GM12891 (cell line): ENCODE results near the gene EEF2K.

ENCODE experiments used
- DNase-seq: peaks from one replicate; pipeline ENCODE4 v3.0.0; 2011; ENCODE audit warnings: low spot score; ENCODE audit not compliant: insufficient read length
- FAIRE-seq: peaks from 2 replicates; lab custom pipeline; 2011; peaks lifted over from hg19 to GRCh38; lab: Jason Lieb, UNC
- PAX5 ChIP-seq: IDR thresholded peaks from 2 replicates; pipeline ENCODE4 v1.6.1; 2011; ENCODE audit warnings: low read length, moderate library complexity, mild to moderate bottlenecking; ENCODE audit not compliant: insufficient read depth, severe bottlenecking
- POLR2A ChIP-seq: IDR thresholded peaks from 2 replicates; pipeline ENCODE4 v1.6.1; 2011; ENCODE audit warnings: low read depth, low read length, control low read depth
- POLR2AphosphoS5 ChIP-seq: IDR thresholded peaks from 2 replicates; pipeline ENCODE4 v1.6.1; 2011; ENCODE audit warnings: low read depth, low read length, control low read depth
- POU2F2 ChIP-seq: IDR thresholded peaks from 2 replicates; pipeline ENCODE4 v1.6.1; 2011; ENCODE audit warnings: low read depth, mild to moderate bottlenecking, control low read depth, low read length, moderate library complexity
- SPI1 ChIP-seq: IDR thresholded peaks from 2 replicates; pipeline ENCODE4 v1.6.1; 2011; ENCODE audit warnings: low read depth, low read length, control low read depth
- TAF1 ChIP-seq: IDR thresholded peaks from 2 replicates; pipeline ENCODE4 v1.6.1; 2011; ENCODE audit warnings: low read depth, low read length, control low read depth

EEF2K gene

DNA sequence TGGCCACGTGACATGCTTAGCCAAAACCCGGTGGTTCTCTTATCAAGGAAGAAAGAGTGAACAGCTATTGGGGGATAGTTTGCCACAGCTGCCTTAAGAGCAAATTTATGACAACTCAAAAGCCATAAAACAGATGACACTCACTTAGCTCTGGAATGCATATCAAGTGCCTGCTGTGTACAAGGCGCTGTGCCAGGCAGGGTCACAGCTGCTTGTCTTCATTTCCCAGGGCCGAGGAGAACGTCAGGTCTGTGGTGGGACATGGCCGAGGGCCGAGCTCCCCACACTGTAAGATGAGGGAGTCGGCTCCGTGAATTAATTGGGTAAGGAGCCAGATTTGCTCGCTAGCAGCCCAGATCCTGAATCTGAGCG lies 14.0 kb downstream of the EEF2K start:
- TF ChIP-seq POLR2AphosphoS5 = no peak
- no peak for TF ChIP-seq POU2F2
- TF ChIP-seq SPI1 = no peak
- TF ChIP-seq PAX5 = no peak
- no peak for TF ChIP-seq TAF1
- no peak for TF ChIP-seq POLR2A
- FAIRE-seq (no peak), DNase-seq (no peak)

DNA sequence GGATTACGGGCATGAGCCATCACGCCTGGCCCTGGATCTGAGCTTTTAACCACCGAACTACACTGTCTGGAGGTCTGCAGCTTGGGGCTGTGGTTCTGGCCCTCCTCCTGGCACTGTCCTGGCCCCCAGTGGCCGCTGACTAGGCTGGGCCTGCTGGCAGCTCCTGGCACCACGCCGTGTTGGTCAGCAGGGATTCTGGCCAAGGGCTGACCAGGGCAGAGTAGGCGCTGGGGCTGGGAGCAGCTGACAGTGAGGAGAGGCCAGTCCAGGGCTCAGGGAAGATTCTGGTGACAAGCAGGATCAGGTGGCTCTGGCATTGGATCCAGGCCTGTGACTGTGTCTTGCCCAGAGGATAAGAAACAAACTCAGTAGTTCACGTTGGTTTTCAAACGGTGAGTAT lies 14.6 kb downstream of the EEF2K start:
- FAIRE-seq (no peak), DNase-seq (no peak)
- TF ChIP-seq PAX5 (no peak), SPI1 (no peak), POLR2AphosphoS5 (no peak), TAF1 (no peak), POLR2A (no peak), POU2F2 (no peak)

DNA sequence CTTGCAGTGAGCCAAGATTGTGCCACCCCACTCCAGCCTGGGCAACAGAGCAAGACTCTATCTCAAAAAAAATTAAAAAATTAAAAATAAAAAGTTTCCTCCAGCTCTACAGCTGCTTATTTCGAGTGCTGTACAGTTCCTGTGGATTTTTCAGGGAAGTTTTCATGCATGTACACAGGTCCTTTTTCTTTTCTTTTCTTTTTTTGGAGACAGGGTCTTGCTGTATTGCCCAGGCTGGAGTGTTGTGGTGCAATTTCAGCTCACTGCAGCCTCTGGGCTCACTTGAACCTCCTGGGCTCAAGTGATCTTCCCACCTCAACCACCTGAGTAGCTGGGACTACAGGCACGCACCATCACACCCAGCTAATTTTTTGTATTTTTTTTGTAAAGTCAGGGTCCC lies 15.9 kb downstream of the EEF2K start:
- TF ChIP-seq SPI1 = no peak
- TF ChIP-seq POU2F2 = no peak
- TF ChIP-seq POLR2AphosphoS5 = no peak
- TF ChIP-seq POLR2A = no peak
- TF ChIP-seq PAX5 = no peak
- TF ChIP-seq TAF1 = no peak
- DNase-seq (no peak), FAIRE-seq (no peak)

DNA sequence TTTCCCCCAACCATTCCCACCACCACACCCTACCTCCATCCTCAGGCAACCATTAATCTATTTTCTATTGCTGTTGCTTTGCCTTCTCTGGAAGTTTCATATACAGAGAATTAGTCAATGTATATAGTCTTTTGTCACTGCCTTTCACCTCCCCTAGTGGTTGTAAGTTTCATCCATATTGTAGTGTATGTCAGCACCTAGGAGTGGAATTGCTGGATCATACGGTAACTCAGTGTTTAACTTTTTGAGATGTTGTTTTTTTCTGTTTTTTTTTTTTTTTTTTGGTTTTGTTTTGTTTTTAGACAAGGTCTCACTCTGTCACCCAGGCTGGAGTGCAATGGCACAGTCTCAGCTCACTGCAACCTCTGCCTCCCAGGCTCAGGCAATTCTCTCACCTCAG lies 16.9 kb downstream of the EEF2K start:
- TF ChIP-seq POLR2A (no peak), SPI1 (no peak), POU2F2 (no peak), TAF1 (no peak), PAX5 (no peak), POLR2AphosphoS5 (no peak)
- DNase-seq (no peak), FAIRE-seq (no peak)

DNA sequence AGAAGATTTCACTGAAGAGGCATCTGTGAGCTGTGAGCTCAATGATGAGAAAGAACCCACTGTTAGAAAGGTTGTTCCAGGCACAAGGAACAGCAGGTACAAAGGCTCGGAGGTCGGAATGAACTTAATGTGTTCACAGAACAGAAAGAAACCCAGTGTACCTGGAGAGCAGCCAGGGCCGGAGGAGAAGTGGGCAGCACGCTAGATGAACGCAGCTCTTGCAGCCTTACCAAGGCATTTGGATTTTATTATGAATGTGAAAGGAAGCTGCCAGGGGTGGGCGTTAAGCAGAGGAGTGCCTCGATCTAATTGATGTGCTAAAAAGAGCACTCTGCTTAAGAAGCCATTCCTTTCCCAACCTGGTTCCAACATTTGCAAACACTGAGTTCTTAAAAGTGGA lies 19.0 kb downstream of the EEF2K start:
- DNase-seq (no peak), FAIRE-seq (no peak)
- no peak for TF ChIP-seq POLR2AphosphoS5

DNA sequence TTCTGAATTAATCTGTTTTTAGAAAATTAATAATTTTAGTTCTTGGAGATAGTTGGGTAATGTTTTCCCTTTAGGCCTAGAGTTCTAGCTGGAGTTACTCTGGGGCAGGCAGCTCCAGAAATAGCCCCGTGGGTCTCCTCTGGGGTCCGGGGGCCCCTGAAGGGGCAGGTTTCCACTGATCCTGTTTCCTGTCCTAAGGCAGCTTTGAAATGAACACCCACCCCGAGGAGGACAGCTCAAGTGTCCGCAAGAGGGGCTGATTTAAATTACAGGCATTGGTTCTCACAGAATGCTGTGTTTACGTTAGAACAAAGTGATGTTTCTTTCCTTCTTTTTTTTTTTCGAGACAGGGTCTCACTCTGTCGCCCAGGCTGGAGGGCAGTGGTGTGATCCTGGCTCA lies 23.8 kb downstream of the EEF2K start:
- TF ChIP-seq PAX5 (no peak), TAF1 (no peak), POLR2AphosphoS5 (no peak), POLR2A (no peak), SPI1 (no peak), POU2F2 (no peak)
- DNase-seq = no peak
- no peak for FAIRE-seq

DNA sequence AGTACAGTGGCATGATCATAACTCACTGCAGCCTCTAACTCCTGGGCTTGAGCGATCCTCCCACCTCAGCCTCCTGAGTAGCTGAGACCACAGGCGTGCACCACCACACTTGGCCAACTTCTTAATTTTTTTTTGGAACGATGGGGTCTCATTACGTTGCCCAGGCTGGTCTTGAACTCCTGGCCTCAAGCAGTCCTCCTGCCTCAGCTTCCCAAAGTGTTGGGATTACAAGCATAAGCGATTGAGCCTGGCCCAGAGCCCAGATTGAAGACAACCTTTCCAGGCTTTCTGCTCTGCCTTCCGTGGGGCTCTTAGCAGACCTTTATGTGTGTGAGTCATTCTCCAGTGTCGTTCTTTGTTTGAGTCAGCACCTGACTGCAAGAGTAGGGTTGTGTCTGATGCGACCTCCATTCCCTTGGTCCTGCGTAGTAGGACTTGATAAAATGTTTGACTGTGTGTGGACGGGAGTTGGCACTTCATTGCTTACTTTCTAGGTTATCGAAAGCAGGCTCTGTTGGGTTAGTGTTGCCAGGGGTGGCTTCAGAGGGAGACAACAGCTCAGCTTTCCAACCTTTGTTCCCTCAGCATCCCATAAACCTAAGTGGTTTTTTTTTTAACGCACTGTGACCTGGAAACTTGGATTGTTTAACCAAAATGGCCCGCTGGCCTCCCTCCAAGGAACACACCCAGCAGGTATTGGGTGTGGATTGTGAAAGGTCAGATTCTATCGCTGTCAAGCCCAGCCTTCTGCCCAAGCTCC lies 26.4 kb downstream of the EEF2K start:
- FAIRE-seq (no peak), DNase-seq (no peak)
- TF ChIP-seq TAF1 (no peak), POU2F2 (no peak), PAX5 (no peak), POLR2A (no peak), POLR2AphosphoS5 (no peak), SPI1 (no peak)

DNA sequence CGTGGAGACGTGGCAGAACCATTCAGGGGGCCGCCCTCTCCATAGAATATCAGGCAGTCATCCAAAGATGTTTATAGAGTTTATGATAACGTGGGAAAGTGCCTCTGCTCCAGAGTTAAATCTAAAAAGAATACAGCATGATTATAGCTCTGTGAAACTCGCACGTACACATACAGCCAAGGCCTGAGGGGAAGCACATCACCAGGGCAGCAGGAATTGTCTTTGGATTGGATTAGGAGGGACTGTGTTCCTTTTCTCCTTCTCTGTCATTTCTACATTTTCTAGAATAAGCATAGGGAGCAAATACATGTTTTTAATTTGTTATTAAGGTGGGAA lies 26.9 kb downstream of the EEF2K start:
- FAIRE-seq = no peak
- DNase-seq = no peak
- TF ChIP-seq POLR2A (no peak), SPI1 (no peak), PAX5 (no peak), POLR2AphosphoS5 (no peak), TAF1 (no peak), POU2F2 (no peak)

DNA sequence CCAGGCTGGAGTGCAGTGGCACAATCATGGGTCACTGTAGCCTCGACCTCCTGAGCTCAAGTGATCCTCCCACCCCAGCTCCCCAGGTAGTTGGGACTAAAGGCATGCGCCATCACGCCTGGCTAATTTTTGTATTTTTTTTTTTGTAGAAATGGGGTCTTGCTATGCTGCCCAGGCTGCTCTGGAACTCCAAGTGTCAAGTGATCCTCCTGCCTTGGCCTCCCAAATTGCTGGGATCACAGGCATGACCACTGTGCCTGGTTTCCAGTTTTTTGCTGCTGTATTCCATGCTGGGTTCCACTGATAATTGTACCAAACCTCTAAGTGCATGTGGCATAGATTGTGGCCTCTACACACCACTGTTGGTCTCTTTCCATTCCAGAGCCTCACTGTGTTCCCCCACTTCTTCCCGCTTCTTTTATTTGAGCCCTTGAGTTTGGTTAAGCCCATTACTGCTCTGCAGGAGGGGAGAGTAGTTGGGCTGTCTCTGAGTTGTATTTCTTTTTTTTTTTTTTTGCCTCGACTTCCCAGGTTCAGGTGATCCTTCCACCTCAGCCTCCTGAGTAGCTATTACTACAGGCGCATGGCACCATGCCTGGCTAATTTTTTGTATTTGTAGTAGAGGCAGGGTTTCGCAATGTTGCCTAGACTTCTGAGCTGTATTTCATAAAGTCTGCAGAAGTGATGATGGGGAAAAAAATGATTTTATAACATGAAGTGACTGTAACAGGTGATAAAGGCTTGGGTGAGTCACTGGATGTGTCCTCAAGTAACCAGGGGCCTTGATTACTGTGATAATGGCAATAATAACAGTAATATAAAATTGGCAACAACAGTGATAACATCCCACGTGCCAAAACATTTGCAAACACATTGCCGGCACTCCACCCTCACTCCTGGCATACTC lies 30.0 kb downstream of the EEF2K start:
- TF ChIP-seq PAX5 (no peak), SPI1 (no peak), POLR2AphosphoS5 (no peak), TAF1 (no peak), POLR2A (no peak), POU2F2 (no peak)
- no peak for FAIRE-seq
- DNase-seq = no peak
